PC-3 (cell line): ENCODE data around the gene HSPA6.

Source experiments
- EZH2 ChIP-seq: fragments of 300-600 bp; sonication (generic); IDR thresholded peaks from one replicate; pipeline ENCODE4 v1.6.1; 2017; ENCODE audit warnings: antibody characterized with exemption, mild to moderate bottlenecking, low read length; ENCODE audit not compliant: unreplicated experiment
- TF ChIP-seq, protein P1 (sequence below): fragments of 300-600 bp; sonication (generic); conservative IDR thresholded peaks from 2 replicates; pipeline ENCODE4 v1.5.1; 2017; ENCODE audit warnings: antibody characterized with exemption, low read depth, mild to moderate bottlenecking, low read length

DNA sequence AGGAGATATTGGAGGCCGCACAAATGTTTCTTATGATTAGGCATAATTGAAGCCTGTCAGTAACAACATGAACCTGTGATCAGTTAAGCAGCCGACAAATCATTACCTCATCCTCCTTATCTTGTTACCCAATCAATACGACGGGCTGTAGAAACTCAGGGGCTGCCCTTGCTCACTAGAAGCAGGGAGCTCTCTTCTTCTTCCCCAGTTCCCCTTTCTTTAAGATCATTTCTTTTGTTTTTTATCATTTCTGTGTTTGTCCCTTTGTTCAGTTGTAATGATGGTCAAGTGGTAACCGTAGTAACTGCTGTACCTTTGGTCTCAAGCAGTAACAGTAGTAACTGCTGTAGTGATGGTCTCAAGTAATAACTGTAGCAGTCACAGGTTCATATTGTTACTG, 32.9 kb upstream of the HSPA6 start:
- TF ChIP-seq, protein P1, sequence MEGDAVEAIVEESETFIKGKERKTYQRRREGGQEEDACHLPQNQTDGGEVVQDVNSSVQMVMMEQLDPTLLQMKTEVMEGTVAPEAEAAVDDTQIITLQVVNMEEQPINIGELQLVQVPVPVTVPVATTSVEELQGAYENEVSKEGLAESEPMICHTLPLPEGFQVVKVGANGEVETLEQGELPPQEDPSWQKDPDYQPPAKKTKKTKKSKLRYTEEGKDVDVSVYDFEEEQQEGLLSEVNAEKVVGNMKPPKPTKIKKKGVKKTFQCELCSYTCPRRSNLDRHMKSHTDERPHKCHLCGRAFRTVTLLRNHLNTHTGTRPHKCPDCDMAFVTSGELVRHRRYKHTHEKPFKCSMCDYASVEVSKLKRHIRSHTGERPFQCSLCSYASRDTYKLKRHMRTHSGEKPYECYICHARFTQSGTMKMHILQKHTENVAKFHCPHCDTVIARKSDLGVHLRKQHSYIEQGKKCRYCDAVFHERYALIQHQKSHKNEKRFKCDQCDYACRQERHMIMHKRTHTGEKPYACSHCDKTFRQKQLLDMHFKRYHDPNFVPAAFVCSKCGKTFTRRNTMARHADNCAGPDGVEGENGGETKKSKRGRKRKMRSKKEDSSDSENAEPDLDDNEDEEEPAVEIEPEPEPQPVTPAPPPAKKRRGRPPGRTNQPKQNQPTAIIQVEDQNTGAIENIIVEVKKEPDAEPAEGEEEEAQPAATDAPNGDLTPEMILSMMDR, result no peak
- no peak for TF ChIP-seq EZH2
